GM18909 (cell line): ENCODE results near the gene XPR1.

Experiments
- ATAC-seq: cut with Tn5 transposase; IDR thresholded peaks from one replicate; pipeline ENCODE4 v1.9.1; 2021; ENCODE audit warnings: mild to moderate bottlenecking; ENCODE audit not compliant: unreplicated experiment, poor library complexity

Gene XPR1

DNA sequence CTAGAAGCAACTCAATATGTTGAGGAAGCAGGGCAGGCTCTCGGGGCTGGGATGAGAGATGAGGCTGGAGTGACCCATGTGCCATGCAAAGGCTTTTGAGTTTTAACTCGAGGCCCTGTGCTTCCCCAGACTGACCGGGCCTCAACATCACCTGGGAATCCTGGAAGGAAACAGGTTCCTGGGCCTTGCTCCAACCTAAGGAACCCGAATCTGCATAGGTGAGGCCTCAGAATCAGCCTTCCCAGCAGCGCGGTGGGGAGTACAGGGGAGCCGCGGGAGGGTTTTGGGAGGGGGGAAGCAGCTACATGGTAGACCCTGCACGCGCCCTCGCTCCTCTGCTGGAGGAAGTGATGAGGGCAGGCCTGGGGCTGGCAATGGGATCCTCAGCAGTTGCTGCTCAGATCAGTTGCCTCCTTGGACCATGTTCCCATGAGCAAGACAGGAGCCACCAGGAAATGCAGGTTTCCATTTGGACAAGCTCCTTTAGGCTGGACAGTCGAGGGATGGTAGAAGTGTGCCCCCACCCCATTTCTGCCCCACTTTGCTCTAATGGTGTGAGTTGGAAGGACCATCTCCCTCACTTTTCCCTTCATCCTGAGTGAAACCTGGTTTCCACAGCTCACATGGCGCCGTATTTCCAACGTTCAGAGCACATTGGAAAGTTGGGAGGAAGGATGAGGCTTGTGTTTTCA lies 276.4 kb downstream of the XPR1 start:
- no peak for ATAC-seq

- ATAC-seq: peak; percentile 38
Measured at GRCh38 chr1:180909005-180909414, 277.2 kb downstream of the XPR1 start.

GRCh38 chr1:180909462-180909976 lies 277.7 kb downstream of the XPR1 start:
- ATAC-seq: peak; percentile 58

DNA sequence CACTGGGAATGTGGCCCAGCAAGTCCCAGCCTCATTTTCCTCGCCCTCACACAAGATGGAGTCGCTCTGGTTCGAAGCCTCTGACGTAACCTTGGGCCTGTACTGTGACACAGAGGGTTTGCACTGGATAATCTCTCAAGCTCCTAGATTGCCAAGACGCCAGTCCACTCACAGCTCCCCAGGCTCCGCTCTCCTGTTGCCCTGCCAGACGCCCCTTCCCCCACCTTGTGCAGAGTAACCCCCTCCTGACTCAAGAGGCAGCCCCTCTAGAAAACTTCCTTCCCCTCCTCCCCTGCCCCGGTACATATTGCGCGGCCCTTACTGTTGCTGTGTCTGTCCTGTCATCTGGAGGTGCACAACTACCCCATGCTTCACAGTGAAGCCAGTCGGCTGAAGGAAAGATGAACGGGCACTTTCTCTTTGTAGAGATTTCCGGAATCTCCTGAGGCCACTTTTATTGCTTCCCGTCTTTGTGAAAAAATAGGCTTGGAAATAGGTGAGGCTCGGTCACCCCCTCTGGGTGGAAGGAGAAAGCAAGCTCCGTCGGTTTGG lies 279.9 kb downstream of the XPR1 start:
- no peak for ATAC-seq

- ATAC-seq: no peak
Measured at GRCh38 chr1:180912211-180912800, 280.5 kb downstream of the XPR1 start.

- ATAC-seq: no peak
Measured at GRCh38 chr1:180912801-180913565, 281.2 kb downstream of the XPR1 start, which contains the start of gene KIAA1614. KIAA1614 (plus strand) TSS chr1:180912897; CDS start chr1:180913244, 347 bp downstream.

DNA sequence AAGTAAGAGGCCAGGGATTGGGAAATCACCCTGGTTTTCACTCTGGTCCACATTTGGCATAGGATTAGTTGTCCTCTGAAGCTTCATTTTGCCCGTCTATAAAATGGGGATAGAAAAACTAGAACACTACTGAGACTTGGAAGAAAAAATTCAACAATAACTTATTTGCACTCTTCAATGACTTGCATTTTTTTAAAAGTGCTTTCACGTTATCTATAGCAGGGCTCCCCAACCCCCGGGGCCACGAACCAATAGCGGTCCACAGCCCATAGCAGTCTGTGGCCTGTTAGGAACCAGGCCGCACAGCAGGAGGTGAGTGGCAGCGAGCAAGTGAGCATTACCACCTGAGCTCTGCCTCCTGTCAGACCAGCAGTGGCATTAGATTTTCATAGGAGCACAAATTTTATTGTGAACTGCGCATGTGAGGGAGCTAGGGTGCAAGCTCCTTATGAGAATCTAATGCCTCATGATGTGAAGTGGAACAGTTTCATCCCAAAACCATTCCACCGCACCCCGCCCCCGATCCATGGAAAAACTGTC lies 283.7 kb downstream of the XPR1 start:
- ATAC-seq: no peak

DNA sequence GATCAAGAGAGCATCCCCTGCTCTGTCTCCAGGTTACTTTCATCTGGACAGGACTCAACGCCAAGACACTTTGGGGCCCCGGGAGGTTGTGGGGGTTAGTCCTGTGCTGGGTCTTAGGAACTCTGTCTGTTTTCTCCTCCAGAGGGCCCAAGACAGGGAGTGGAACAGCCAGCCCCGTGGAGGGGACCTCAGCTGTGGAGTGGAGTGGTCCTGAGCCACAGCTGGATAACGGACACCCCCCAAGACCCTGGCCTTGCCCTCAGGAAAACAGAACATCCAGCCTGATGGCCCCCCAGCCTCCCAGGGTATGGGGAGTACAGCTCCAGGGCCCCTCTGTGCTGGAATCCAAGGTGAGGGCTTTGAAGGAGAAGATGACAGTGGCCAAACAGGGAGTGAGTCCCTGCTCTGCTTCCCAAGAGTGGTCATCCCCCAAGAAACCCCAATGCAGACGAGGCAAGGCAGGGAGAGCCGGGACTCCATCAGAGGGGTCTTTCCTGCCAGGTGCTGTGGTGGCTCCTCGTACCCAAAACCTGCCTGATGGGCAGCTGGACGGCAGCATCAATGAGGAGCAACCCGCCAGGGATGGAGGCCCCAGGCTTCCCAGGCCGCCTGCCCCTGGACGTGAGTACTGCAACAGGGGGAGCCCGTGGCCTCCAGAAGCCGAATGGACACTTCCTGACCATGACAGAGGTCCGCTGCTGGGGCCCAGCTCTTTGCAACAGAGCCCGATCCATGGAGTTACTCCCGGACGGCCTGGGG lies 284.4 kb downstream of the XPR1 start:
- ATAC-seq: no peak

DNA sequence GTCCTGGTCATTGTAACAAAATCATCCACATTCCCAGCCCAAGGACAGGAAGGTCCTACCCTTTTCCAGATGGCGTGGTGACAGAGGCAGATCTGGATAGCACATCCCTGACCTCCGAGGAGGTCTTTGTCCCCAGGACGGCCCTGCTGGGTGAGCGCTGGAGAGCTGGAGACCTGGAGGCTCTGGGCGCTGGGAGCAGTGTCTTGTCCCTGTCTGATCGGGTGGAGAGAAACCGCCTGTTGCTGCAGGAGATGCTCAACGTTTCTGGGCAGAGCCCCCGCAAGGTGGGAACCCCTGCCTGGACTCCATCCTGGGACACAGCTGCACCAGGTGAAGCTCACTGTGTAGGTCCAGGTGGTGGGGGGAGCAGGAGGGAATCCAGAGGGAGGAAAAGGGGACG lies 284.9 kb downstream of the XPR1 start:
- no peak for ATAC-seq

DNA sequence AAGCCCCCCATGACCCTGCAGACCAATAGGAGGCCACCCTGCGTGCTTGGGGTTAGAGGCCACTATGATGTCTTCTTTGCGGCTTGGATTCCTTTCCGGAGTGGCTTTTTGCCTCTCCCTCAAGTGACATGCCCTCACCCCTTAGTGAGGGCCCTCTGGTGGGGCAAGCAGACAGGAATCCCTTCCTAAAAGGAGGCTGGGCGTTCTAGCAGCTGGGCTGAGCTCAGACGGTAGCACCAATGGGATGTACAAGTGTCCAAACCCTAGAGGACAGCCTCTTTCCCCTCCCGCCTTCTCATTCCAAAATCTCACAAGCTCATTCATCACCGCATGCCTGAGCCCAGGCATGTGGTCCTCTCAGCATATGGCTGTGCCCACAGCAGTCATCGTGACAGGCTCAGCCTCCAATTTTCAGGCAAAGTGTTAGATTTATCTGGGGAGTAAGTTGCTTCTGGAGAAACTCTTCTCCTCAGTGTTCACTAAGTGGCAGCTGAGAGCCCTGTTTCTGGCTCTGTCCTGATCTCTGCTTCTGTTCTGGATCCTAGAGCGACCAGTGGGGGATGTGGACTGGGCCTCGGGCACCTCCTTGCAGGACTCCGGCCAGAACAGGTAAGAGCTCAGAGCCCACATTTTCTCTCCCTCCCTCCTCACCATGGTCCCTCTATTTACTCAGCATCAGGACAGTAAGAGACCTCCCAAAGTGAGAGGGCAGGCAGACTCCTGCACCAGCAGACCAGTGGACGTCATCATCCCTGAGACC lies 285.7 kb downstream of the XPR1 start:
- no peak for ATAC-seq

DNA sequence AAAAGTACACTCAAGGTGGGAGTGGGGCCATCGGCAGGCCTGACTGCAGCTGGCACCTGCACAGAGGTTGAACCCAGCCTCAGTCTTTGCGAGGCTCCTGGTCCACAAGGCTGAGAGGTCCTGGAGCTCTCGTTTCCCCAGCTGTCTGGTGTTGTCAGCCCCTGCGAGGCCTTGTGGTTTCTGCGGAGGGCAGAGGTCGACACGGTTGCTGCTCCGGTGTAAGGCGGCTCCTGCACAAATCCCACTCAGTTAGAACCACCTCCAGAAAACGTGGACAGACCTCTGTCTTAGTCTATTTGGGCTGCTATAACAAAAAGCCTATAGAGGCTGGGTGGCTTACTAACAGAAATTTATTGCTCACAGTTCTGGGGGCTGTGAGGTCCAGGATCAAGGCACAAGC lies 286.7 kb downstream of the XPR1 start:
- ATAC-seq: no peak

GRCh38 chr1:180919183-180919700 lies 287.4 kb downstream of the XPR1 start:
- no peak for ATAC-seq

GRCh38 chr1:180920193-180920592 lies 288.4 kb downstream of the XPR1 start:
- ATAC-seq: no peak

- no peak for ATAC-seq
Measured at GRCh38 chr1:180920702-180921101, 288.9 kb downstream of the XPR1 start.

DNA sequence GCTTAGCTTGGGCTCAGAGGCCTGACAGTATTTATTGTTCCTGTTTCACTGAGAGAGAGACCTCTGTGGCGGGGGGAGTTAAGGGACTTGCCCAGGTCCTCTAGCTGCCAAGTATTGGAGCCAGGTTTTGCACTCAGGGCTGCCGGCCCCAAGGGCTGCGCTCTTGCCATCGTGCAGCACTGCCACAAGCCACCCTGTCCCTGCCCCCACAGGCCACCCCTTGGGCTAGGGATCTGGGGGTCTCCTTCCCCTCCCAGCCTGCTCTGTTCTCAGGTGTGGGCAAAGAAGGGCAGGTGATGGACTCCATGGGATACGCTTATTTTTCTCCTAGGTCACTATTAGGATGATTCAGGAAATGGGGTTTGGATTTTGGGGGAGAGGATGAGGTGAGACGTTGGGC lies 289.6 kb downstream of the XPR1 start:
- ATAC-seq: no peak

DNA sequence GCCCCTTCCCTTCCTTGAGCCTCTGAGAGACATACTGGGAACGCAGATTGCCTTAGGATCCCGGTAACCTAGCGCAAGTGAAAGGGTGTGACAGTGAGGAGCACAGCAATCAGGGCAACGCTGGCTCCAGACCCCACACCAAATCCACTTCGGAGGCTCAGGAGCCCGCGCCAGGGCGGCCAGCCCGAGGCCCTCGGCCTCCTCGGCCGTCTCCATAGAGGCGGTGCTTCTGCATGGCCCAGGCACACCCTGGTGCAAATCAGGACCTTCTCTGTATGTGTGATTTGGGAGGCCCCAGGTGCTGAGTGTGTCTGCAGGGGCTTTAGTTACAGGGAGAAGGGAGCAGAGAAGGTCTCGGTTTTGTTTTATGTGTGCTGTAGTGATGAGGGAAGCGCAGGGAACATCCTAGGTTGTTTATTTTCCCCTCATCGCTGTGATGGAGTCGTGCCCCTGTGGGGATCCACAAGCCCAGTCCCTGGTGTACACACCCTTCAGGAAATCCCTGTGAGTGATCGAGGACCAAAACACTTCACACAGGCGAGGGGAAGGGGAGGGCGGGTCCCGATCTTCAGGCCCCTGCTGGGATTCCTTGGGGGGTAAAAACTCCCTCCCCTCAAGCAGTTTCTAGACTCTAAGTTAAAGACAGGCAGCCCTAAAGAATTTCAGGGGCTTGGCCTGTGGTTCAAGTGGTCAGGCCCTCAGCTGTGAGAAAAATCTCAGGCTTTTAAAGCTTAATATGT lies 290.2 kb downstream of the XPR1 start:
- ATAC-seq: no peak

GRCh38 chr1:180922631-180923015 lies 290.8 kb downstream of the XPR1 start:
- ATAC-seq: no peak
